Stimulated activated naive CD8-positive, alpha-beta T cell treated with anti-CD3 and anti-CD28 coated beads, Interleukin-15, amount 100 ng/mL, for 72 hours (primary cell): ENCODE measurements around the gene TIMM17A.
A peak's percentile ranks its signal among the peaks of the same experiment; 100 is the strongest.

ENCODE experiments used
- ATAC-seq: fragments of 150-1000 bp; cut with Tn5 transposase; 2 replicates; pipeline ENCODE4 v1.10.0; 2021; ENCODE audit warnings: mild to moderate bottlenecking, moderate library complexity
- DNase-seq, 2 donors: peaks; one replicate each; pipeline ENCODE4 v3.0.0; 2021 to 2022
- H3K27ac Mint-ChIP-seq, 2 donors: one replicate each; pipeline ENCODE4 v1.8.0; 2022; ENCODE audit warnings: mild to moderate bottlenecking in 2 of 2, mixed read lengths in 2 of 2, moderate library complexity in 2 of 2
- H3K27me3 Mint-ChIP-seq: one replicate; pipeline ENCODE4 v1.8.0; 2022; ENCODE audit warnings: mixed read lengths
- H3K4me1 Mint-ChIP-seq: one replicate; pipeline ENCODE4 v1.8.0; 2022; ENCODE audit warnings: mild to moderate bottlenecking, mixed read lengths
- H3K4me3 Mint-ChIP-seq, 2 donors: one replicate each; pipeline ENCODE4 v1.8.0; 2022; ENCODE audit warnings: mild to moderate bottlenecking in 2 of 2, mixed read lengths in 2 of 2, moderate library complexity in 1 of 2
- H3K9me3 Mint-ChIP-seq, 2 donors: one replicate each; pipeline ENCODE4 v1.8.0; 2022; ENCODE audit warnings: mixed read lengths in 2 of 2

Gene TIMM17A

DNA sequence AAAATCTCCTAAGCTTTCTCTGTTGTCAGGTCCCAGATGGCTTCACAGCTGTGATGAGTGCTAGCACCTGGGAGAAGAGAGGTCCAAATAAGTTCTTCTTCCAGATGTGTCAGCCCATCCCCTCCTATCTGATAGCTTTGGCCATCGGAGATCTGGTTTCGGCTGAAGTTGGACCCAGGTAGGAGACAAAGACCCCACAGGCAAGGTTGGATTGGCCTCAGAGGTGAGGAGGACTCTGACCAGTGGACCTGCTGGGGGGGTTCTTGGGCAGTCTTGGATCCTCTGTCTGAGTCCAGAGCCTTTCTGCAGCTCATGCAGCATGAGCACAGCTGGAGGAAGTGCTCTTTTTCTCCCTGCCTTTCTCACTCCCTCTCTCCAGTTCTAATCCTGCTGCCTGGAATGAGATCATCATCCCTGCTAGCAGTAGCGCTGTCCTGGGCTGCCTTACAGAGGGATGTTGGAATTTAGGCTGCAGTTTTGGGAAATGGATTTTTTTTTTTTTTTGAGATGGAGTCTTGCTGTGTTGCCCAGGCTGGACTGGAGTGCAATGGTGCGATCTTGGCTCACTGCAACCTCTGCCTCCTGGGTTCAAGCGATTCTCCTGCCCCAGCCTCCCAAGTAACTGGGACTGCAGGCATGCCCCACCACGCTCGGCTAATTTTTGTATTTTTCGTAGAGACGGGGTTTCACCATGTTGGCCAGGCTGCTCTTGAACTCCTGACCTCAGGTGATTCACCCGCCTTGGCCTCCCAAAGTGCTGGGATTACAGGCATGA, 34.2 kb downstream of the TIMM17A start:
- ATAC-seq (no peak), DNase-seq (no peak)
- Mint-ChIP-seq H3K4me1 (peaks cover under 1% of the 10 kb centered on the region), H3K9me3 (no peaks in the 10 kb centered on the region), H3K27ac (no peak overlapping the region), H3K4me3 (no peak overlapping the region), H3K27me3 (no peaks in the 10 kb centered on the region)

DNA sequence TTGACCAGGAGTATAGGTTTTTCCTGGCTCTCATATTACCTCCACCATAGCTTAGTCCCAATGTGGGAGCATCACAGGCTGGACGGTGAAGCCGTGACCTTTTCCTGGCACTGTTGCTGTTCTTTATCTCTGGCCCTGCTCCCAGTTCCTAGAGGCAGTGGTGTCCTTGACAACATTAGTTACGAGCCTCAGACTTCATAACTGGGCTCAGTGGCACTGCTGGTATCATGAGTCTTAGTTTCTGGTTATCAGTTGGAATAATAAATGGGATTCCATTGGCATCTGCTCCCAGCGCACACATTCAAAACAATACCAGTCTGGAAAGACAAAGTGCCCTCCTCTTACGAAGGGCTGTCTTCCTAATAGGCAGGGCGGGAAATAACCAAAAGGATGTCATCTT, 35.1 kb downstream of the TIMM17A start:
- ATAC-seq (no peak), DNase-seq (no peak)
- Mint-ChIP-seq H3K27ac (no peak overlapping the region), H3K4me1 (no peaks in the 10 kb centered on the region), H3K9me3 (no peaks in the 10 kb centered on the region), H3K27me3 (no peaks in the 10 kb centered on the region), H3K4me3 (no peak overlapping the region)

DNA sequence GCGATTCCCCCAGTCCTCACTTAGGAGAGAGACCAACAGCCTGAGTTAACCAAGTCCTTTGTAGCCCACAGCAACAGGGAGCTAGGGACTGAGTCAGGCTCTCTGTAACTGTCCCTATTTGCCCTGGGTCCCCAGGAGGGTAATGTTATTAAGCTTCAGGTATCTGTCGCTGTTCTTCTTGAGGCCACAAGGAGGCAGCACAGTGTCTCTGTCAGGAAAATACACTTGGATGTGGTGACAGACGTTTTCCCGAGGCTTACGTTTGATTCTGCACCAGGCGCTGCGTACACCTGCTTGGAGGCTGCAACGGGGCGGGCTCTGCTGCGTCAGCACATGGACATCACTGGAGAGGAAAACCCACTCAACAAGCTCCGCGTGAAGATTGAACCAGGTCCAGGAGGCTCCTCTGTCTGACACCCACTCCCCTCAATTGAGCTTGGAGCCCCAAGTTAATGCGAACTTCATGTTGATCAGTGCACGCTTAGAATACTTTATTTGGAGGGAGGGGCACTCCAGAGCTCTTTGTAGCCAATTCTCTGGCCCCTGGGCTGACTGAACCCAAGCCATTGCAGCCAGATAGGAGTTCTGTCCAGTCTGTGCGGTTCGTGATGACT, 44.4 kb downstream of the TIMM17A start:
- no peaks in the 10 kb centered on the region for H3K27me3 Mint-ChIP-seq

DNA sequence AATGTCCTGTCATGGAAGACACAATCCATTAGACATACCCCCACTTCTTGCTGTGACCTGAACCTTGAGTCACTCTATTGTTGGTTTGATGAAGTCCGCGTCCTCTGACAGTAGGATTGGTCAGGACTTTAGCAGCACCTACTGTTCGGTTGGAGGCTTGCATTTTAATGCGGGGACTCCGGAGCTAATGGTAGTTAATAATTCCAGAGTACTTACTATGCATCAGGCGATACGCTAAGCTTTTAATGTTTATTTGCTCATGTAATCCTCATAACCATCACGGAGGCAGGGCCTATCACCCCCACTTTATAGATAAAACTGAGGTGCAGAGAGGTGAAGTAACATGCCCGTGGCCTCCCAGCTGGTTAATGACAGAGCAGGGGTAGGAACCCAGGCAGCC, 47.2 kb downstream of the TIMM17A start:
- H3K9me3 Mint-ChIP-seq: no peaks in the 10 kb centered on the region
- H3K27ac Mint-ChIP-seq: no peak overlapping the region
- H3K4me1 Mint-ChIP-seq: no peaks in the 10 kb centered on the region
- DNase-seq (no peak), ATAC-seq (no peak)
- no peak overlapping the region for H3K4me3 Mint-ChIP-seq
- H3K27me3 Mint-ChIP-seq: no peaks in the 10 kb centered on the region

More for the DNA sequence above, 44.4 kb downstream of the TIMM17A start:
- Mint-ChIP-seq H3K4me1 (no peaks in the 10 kb centered on the region), H3K9me3 (no peaks in the 10 kb centered on the region), H3K4me3 (no peak overlapping the region), H3K27ac (no peak overlapping the region)
- ATAC-seq (peak; percentile 83), DNase-seq (peak; percentile 15 to 16)

DNA sequence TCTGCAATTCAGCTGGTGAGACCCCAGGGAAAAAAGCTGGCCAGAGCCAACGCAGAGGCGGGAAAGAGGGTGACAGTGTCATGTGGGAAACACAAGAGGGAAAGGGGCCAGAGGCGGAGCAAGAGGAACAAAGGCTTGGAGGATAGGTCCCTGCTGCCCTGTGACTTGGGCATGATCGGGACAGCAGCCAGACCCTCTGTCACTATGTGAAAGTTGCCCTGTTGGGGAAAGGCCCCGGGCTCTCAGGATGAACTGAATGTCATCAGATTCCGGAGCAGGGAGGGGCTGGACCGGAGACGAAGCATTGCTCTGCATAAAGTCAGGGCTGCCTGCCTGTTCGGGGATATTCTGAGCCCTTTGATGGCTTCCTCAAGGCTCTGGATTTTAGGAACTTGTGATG, 49.4 kb downstream of the TIMM17A start:
- no peaks in the 10 kb centered on the region for H3K9me3 Mint-ChIP-seq
- ATAC-seq (no peak), DNase-seq (no peak)
- H3K4me3 Mint-ChIP-seq: no peak overlapping the region
- H3K4me1 Mint-ChIP-seq: peaks cover 4% of the 10 kb centered on the region
- peak overlapping the region in 1 of 2 donors; percentile 48 for H3K27ac Mint-ChIP-seq
- H3K27me3 Mint-ChIP-seq: no peaks in the 10 kb centered on the region

DNA sequence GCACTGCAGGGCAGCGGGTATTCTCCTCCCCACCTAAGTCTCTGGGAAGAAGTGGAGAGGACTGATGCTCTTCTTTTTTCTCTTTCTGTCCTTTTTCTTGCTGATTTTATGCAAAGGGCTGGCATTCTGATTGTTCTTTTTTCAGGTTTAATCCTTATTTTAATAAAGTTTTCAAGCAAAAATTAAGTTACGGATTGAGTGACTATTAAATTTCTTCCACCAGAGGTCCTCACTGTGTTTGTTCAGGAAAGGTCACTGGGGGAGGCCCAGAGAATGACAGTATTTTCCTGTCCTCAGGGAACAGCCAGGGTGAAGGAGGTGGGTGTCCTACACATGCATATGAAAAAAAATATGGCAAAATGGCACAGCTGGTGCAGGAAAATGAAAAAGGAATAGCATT, 50.7 kb downstream of the TIMM17A start:
- ATAC-seq (no peak), DNase-seq (no peak)
- H3K27me3 Mint-ChIP-seq: no peaks in the 10 kb centered on the region
- H3K9me3 Mint-ChIP-seq: no peaks in the 10 kb centered on the region
- H3K4me3 Mint-ChIP-seq: no peak overlapping the region
- peaks cover 10% of the 10 kb centered on the region for H3K4me1 Mint-ChIP-seq
- no peak overlapping the region for H3K27ac Mint-ChIP-seq

DNA sequence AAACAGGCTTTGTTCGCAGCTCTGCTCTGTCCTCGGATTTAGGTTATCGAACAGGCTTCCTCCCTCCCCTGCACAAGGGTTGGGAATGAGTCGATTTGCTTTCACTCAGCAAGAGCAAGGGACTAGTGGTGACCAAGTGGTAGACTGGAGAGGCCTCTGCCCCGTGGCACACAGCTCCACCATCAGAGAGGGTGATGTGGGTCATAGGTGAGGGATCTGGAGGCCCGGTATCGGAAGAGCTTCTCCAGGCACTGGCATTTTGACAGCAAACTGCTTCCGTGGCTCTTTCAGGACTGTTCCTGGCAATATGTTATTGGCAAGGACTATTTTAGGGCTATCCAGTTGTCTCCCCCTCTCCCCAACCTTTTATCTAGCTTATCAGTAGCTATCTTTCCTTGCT, 52.0 kb downstream of the TIMM17A start:
- ATAC-seq: no peak
- Mint-ChIP-seq H3K27ac (no peak overlapping the region), H3K9me3 (no peaks in the 10 kb centered on the region), H3K27me3 (no peaks in the 10 kb centered on the region), H3K4me1 (peaks cover 10% of the 10 kb centered on the region), H3K4me3 (no peak overlapping the region)
- DNase-seq: no peak

DNA sequence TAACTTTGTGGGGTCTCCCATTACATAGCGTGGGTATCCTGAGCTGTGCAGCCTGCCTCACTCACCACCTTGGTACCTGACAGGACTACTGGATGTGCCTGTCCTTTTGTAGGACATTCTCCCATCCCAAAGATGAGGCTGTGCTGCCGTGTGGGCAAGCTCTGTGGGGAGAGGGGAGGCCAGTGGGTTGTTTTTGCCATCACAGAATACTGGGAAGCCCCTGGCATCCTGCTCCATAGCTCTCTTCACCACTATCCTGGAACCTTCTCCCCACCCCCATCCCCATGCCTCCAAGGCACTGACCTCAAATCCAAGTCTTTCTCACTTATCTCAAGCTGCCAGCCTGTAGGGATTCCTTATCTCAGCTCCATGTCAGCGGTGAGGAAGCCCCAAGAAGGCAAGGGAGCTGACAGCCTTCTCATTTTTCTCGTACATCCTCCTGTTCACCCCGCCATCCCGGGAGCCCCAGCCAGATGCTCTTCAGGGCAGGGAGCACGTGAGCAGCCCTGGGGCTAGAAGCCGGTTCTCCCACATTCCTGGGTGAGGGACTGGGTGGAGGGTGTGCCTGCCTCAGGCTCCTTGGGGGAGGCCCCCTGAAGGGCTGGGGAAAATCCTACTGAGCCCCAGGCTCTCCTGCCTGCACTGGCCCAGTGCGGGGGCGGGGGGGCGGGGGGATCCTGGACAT, 52.6 kb downstream of the TIMM17A start:
- DNase-seq: no peak
- H3K4me3 Mint-ChIP-seq: no peak overlapping the region
- ATAC-seq: no peak
- H3K27ac Mint-ChIP-seq: no peak overlapping the region
- H3K4me1 Mint-ChIP-seq: peaks cover 10% of the 10 kb centered on the region
- H3K9me3 Mint-ChIP-seq: no peaks in the 10 kb centered on the region
- H3K27me3 Mint-ChIP-seq: no peaks in the 10 kb centered on the region

DNA sequence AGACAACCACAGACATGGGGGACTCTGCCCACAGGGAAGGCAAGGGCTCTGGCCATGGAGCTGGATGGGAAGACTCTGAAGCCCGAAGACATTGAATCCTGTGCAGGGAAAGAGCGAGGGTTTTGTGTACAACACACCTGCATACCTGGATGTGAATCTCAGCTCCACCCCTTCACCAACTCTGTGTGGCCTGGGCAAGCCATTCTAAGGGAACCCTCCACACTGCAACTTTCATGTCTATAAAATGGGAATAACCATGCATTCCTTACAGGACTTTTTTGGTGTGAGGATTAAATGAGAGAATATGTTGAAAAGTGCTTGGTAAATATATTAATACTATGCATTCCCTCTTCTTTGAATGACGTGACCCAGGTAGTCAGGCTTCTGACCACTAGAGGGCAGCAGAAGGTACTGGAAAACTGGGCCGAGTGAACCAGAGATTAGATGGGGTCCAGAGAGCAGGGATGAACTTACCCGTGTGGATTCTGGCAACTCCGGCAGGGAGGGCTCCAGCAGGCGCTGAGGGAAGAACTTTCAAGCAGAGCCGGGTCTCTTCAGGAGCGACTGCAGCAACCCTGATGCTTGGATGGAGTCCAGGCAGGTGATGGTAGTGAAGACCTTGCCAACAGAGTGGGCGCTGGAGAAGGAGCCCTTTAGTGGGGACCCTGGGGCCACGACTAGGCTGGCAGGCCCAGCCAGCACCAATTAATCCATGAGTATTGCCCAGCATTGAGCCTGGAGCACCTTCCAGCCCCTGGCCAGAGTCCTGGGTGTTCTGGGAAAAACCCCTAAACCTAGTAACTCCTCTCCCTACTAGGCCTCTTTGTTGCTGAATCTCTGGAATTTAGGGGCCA, 54.2 kb downstream of the TIMM17A start:
- peak; percentile 67 for ATAC-seq
- peak; percentile 53 to 55 for DNase-seq

DNA sequence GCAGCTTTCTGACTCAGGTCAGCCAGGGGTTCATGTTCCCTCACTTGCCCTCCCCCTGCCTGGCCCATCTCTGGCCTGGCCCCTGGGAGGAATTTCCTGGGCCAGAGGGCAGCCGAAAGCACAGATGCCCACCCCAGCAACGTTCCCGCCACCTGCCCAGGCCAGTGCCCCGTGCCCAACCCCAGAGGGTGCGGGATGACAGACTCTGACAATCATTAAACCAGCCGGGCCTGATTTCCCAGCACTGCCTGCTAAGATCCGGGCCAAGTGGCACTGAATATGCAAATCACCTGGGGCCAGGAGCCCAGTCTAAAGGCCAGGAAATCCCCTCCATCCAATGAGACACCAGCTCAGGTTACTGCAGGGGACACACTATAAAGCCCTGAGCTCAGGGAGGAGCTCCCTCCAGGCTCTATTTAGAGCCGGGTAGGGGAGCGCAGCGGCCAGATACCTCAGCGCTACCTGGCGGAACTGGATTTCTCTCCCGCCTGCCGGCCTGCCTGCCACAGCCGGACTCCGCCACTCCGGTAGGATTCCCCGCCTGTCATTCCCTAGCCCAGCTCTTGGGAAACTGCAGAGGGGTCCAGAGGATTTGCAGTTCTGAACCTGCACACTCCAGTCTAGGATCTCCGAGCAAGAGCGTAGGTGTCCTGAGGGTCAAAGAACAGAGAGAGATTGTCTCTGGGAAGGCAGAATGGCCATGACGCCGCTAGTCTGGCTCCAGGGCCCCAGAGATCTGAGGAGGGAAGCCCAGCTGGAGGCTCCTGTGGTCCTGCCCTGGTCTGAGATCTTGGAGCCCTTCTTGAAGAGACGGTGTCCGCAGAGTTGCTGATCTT, 55.1 kb downstream of the TIMM17A start, which contains the start of gene ELF3:
Gene ELF3 (plus strand): TSS at position 408 of the 836 bp plus-strand sequence. CDS start 550 bp downstream, outside the sequence.
- no peak for ATAC-seq
- no peaks in the 10 kb centered on the region for H3K27me3 Mint-ChIP-seq
- H3K27ac Mint-ChIP-seq: peak within 1 kb of the TSS in 1 of 2 donors; percentile 19
- peaks cover 10% of the 10 kb centered on the region for H3K4me1 Mint-ChIP-seq
- H3K9me3 Mint-ChIP-seq: no peaks in the 10 kb centered on the region
- DNase-seq: no peak
- H3K4me3 Mint-ChIP-seq: no peak within 1 kb of the TSS

More for the DNA sequence above, 54.2 kb downstream of the TIMM17A start:
- no peaks in the 10 kb centered on the region for H3K27me3 Mint-ChIP-seq
- no peak overlapping the region for H3K27ac Mint-ChIP-seq
- H3K4me3 Mint-ChIP-seq: no peak overlapping the region
- peaks cover 10% of the 10 kb centered on the region for H3K4me1 Mint-ChIP-seq
- no peaks in the 10 kb centered on the region for H3K9me3 Mint-ChIP-seq

DNA sequence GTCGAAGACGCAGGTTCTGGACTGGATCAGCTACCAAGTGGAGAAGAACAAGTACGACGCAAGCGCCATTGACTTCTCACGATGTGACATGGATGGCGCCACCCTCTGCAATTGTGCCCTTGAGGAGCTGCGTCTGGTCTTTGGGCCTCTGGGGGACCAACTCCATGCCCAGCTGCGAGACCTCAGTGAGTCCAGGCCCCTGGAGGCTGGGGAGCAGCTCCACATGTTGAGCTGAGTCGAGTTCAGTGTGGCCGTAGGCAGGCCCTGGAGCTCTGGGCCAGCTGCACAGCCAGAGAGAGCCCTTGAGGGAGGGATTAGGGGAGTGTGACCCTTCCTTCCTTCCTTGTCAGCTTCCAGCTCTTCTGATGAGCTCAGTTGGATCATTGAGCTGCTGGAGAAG, 56.7 kb downstream of the TIMM17A start:
- ATAC-seq: no peak
- Mint-ChIP-seq H3K9me3 (no peaks in the 10 kb centered on the region), H3K27ac (no peak overlapping the region), H3K27me3 (peaks cover 4% of the 10 kb centered on the region), H3K4me3 (no peak overlapping the region), H3K4me1 (peaks cover 10% of the 10 kb centered on the region)
- DNase-seq: no peak

DNA sequence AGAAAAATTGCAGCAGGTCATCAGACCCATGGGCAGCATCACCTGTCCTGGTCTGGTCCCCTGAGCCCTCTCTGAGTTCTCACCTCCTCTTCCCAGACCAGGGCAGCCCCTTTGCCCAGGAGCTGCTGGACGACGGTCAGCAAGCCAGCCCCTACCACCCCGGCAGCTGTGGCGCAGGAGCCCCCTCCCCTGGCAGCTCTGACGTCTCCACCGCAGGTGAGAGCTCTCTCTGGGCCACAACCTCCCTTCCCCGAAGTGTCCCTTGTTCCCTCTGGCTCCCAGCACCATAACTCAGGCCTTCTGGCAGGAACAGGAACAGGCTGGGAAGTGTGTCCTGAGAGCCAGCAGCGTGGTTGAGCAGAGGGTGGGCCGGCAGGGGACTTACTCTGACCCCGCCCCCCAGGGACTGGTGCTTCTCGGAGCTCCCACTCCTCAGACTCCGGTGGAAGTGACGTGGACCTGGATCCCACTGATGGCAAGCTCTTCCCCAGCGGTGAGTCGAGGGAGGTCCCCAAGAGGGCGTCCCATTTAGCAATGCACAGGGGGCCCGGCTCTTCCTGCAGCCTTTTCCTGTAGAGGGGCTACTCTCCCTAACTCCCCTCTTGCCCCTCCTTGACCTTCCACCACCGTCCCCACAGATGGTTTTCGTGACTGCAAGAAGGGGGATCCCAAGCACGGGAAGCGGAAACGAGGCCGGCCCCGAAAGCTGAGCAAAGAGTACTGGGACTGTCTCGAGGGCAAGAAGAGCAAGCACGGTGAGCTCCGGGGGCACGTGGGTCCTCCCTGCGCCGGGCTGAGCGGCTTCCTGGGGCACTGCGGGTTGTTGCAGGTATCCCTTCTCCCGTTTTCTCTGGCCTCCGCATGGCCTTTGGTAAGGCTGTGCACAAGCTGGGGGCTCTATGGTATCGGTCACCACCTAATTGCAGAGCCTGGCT, 57.5 kb downstream of the TIMM17A start:
- Mint-ChIP-seq H3K4me1 (peaks cover 10% of the 10 kb centered on the region), H3K9me3 (no peaks in the 10 kb centered on the region), H3K4me3 (no peak overlapping the region), H3K27me3 (peaks cover 11% of the 10 kb centered on the region), H3K27ac (peak overlapping the region; percentile 25 to 79)
- ATAC-seq (no peak), DNase-seq (no peak)

DNA sequence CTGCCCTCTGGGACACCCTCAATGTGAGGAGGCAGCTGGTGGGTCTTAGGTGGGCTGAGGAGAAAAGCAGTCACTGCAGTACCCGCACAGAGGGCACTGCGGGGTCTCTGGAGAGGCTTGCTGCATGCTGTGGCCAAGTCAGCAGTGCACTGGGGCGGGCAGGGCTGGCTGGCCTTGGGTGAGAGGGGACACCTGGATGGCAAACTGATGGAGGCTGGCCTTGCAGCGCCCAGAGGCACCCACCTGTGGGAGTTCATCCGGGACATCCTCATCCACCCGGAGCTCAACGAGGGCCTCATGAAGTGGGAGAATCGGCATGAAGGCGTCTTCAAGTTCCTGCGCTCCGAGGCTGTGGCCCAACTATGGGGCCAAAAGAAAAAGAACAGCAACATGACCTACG, 58.3 kb downstream of the TIMM17A start:
- Mint-ChIP-seq H3K27ac (peak overlapping the region in 1 of 2 donors; percentile 24), H3K27me3 (peaks cover 19% of the 10 kb centered on the region)
- ATAC-seq: no peak

DNA sequence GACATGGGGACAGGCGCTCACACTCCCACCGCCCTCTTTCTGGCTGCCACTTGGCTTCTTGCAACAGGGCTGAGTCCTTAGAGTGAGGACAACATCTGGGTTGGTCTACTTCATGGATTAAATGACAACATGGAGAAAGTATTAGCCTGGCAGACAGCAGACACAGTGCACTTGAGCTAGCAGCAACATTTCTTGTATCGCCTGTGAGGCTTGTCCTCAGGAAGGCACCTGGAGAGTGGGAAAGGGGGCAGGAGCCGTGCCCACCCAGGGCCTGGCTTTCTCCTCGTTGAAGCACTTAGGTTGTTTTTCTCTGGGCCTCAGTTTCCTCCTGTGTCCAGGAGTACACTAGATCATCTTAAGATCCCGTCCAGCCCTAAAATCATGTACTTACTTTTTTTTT, 58.8 kb downstream of the TIMM17A start:
- Mint-ChIP-seq H3K4me1 (peaks cover 10% of the 10 kb centered on the region), H3K27ac (no peak overlapping the region), H3K27me3 (peaks cover 24% of the 10 kb centered on the region), H3K4me3 (no peak overlapping the region), H3K9me3 (no peaks in the 10 kb centered on the region)
- ATAC-seq: no peak
- no peak for DNase-seq

More for the DNA sequence above, 58.3 kb downstream of the TIMM17A start:
- Mint-ChIP-seq H3K4me1 (peaks cover 10% of the 10 kb centered on the region), H3K9me3 (no peaks in the 10 kb centered on the region), H3K4me3 (no peak overlapping the region)
- no peak for DNase-seq
